Glomerular visceral epithelial cell (primary cell): Measurements from ENCODE around the gene ZNF318.
"Not testable (repeated sequence)": the region's sequence is repeated elsewhere in the genome, so short reads cannot be mapped to it uniquely, and the experiment has no call there.

Source experiments
- DNase-seq: peaks from one replicate; pipeline ENCODE4 v3.0.0-alpha.2; 2016; ENCODE audit errors: extremely low spot score

The ZNF318 gene

DNA sequence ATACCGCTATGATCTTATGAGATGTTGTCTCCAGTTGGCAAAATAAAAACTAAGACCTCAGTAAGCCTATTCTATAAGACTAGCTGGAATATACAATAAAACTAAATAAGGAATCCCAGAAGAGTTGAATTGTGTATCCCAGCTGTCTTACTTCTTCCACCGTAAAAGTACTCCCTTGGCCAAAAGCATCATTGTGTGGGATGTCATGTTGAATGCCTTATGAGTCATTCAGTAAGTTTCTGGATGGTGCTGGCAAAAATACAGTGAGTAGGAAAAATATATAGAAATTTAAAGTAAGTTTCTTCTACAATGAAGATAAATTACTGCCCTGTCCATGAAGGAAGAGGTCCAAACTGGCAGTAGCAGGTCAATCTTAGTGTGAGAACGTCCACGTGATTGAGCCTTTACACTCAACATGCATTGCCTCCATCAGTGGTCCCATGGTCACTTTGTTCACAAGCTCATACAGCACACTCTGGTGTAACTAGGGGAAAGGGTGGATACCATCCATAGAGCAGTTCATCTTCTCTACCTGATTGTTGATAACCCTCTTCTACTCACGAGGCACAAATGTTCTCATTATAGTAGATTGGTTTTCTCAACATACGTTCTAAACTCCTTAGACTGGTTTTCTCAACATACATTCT lies 13.7 kb upstream of the ZNF318 start:
- DNase-seq, result peak; percentile 16

DNA sequence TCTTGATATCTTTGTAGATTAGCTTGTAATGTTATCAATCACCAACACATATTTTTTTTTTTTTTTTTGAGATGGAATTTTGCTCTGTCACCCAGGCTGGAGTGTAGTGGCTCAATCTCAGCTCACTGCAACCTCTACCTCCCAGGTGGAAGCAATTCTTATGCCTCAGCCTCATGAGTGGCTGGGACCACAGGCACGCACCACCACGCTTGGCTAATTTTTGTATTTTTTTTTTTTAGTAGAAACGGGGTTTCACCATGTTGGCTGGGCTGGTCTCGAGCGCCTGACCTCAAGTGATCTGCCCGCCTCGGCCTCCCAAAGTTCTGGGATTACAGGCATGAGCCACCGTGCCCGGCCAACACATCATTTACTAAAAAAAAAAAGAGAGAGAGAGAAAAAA lies 11.4 kb upstream of the ZNF318 start:
- peak; percentile 40 for DNase-seq

DNA sequence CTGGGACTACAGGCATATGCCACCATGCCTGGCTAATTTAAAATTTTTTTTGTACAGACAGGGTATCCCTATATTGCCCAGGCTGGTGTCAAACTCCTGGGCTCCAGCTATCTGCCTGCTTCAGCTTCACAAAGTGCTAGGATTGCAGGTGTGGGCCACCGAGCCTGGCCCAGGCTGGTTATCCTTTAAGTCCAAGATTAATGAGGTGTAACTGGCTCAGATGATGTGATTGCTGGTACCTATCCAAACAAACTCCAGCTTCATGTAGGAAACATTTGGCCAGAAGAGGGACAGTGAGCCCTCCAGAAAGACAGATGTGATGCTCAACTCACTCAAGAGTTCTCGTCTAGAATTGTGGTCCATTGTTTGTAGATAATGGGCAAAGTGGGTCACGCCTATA lies 9.2 kb upstream of the ZNF318 start:
- peak; percentile 66 for DNase-seq

- peak; percentile 16 for DNase-seq
These were observed 8.3 kb upstream of the ZNF318 start for GRCh38 chr6:43377710-43378229.

GRCh38 chr6:43376551-43376981 lies 7.1 kb upstream of the ZNF318 start:
- no peak for DNase-seq

DNA sequence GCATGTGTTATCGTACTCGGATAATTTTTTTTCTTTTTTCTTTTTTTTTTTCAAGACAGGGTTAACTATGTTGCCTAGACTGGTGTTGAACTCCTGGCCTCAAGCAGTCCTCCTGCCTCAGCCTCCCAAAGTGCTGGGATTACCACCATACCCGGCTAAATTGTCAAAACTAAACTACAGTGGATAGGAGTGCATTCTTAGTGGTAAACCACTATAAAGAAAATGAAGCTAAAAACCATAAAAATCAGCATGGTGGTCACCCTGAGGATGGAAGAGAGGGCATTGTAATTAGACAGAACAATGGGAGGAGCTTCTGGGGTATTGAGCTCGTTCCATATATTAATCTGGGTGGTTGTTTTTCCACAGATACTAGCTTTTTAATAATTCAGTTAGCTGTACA lies 6.2 kb upstream of the ZNF318 start:
- no peak for DNase-seq

- no peak for DNase-seq
These were observed 3.9 kb upstream of the ZNF318 start for GRCh38 chr6:43373252-43373875.

DNA sequence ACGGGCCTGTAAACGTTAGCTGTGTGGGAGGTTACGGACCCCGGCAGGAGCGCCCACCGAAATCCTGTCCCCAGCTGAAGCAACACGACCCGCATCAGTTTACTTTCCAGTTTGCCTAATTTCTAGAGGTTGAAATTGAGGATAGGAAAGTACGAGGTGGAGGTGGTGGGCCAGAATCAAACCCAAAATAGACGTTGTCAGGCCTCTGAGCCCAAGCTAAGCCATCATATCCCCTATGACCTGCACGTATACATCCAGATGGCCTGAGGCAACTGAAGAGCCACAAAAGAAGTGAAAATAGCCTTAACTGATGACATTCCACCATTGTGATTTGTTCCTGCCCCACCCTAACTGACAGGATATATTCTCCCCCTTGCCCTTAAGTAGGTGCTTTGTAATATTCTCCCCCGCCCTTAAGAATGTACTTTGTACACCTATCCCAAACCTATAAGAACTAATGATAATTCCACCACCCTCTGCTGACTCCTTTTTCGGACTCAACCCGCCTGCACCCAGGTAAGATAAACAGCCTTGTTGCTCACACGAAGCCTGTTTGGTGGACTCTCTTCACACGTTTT lies 645 bp upstream of the ZNF318 start:
- not testable (repeated sequence) for DNase-seq

GRCh38 chr6:43368259-43369160 lies 937 bp downstream of the ZNF318 start:
- DNase-seq, result peak; percentile 40

DNA sequence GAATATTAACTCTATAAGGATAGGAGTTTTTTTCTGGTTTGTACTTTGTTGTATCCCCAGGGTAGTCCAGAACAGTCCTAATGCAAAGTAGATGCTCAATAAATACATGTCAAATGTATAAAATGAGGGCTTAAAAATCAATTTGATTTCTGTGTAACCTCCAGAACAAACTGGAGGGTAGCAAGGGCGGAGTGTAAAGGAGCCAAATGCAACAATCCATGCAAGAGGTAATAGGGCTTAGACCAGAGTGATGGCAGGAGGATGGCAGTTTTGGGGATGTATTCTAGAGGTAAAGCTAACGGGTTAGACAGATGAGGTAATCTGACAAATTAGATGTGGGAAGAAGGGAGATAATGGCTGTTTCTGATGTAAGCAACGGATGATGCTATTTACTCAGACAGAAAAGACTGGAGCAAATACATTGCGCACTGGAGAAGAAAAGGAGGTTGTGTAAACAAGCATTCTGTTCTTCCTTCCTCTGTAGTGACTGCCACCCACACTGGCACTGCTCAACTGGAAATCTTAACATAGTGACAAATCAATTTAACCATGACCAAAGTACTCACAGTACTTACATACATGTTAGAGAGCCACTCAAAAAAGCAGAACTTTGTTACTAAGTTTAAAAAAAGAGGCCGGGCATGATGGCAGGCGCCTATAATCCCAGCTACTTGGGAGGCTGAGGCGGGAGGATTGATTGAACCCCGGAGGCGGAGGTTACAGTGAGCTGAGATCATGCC lies 2.0 kb downstream of the ZNF318 start:
- DNase-seq, result no peak

- DNase-seq, result no peak
These were observed 8.2 kb downstream of the ZNF318 start for GRCh38 chr6:43361269-43361668.

- DNase-seq, result no peak
These were observed 9.6 kb downstream of the ZNF318 start for GRCh38 chr6:43359831-43360230.

- no peak for DNase-seq
These were observed 10.1 kb downstream of the ZNF318 start for GRCh38 chr6:43359381-43359780.

DNA sequence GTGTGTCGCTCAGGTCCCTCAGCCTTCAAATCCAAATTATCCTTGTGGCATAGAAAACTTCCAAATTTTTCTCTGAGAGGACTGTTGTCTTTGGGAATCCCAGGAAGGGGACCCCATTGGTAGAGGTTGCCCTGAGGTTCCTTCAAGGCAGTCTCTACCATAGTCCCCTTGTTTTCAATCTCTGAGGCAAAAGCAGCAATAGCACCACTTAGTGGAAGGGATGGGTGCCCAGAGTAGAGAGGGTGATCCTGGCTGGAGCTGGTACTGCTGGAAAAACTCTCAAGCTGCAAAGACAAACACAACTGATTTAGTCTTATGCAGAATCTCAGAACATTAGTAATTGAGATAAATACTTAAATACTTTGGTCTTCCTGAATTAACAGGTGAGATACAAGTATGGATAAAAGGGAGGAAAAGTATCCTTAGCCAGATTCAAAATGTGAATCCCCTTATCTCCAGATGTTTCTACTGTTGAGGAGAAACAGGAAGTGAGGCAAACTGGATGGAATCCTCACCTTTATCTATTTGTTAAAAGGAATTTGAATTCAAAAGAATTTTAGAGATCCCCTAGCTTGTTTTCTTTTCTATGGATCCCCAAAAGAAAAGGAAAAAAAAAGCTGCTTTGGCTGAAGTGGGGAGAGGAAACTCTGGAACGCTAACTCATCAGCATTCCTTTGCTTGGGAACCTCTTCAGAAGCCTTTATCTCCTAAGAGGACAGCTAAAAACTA lies 13.4 kb downstream of the ZNF318 start:
- no peak for DNase-seq

GRCh38 chr6:43351951-43352350 lies 17.5 kb downstream of the ZNF318 start:
- DNase-seq, result not testable (repeated sequence)

- no peak for DNase-seq
These were observed 22.0 kb downstream of the ZNF318 start for GRCh38 chr6:43347444-43347843.

DNA sequence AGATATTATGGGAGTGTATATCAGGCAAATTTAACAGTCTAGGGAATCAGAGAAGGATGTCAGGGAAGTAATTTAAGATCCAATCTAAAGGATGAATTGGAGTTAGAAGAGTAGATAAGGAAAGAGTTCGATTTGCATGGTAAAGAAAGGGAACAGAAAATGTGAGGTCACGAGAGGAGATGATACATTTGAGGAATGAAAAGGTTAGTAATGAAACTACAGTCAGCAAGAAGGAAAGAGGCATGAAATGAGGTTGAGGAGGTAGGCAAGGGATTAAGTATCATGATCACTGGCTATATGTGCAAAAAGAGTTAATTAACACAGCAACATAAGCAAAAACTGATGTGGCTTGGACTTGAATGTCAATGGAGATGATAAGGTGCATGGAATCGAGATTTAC lies 22.4 kb downstream of the ZNF318 start:
- DNase-seq, result no peak

DNA sequence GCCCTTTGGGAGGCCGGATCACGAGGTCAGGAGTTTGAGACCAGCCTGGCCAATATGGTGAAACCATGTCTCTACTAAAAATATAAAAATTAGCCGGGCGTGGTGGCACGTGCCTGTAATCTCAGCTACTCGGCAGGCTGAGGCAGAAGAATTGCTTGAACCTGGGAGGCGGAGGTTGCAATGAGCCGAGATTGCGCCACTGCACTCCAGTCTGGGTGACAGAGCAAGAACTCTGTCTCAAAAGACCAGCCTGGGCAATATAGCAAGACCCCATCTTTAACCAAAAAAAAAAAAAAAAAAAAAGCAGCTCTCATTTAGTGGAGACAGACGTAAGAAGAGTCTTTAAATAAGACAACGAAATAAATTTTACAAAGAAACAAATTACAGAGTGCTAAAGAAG lies 23.2 kb downstream of the ZNF318 start:
- not testable (repeated sequence) for DNase-seq

GRCh38 chr6:43339168-43339567 lies 30.3 kb downstream of the ZNF318 start:
- DNase-seq, result no peak

- no peak for DNase-seq
These were observed 31.2 kb downstream of the ZNF318 start for GRCh38 chr6:43338243-43338642.

- no peak for DNase-seq
These were observed 33.1 kb downstream of the ZNF318 start for GRCh38 chr6:43336382-43336781.
